GM12801 (cell line): ENCODE data around the gene TBL1X.

Experiments
- TF ChIP-seq, protein P1 (sequence below): IDR thresholded peaks from one replicate; pipeline ENCODE4 v1.5.1; 2011; ENCODE audit warnings: control low read depth; ENCODE audit not compliant: insufficient read length; ENCODE audit errors: extremely low read depth

TBL1X gene

DNA sequence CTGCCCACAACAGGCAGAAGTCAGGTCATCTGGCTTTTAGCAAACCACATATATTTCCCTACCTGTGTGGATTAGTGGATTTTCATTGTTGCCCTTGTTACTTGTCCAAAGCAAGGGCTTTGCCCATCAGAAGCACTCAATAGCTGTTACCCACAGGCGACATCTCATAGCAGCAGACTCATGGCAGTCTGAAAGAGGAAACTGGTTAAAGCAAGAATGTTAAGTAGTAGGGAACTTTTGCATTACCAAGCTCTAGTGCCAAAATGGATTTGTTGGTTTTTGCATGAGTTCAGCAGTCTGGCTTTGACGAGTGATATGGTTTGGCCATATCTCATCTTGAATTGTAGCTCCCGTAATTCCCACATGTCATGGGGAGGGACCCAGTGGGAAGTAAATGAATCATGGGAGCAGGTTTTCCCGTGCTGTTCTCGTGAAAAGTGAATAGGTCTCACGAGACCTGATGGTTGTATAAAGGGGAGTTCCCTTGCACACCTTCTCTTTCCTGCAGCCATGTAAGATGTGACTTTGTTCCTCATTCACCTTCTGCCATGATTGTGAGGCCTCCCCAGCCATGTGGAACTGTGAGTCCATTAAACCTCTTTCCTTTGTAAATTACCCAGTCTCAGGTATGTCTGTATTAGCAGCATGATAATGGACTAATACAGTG is 192.9 kb downstream of the TBL1X start:
- TF ChIP-seq, protein P1, sequence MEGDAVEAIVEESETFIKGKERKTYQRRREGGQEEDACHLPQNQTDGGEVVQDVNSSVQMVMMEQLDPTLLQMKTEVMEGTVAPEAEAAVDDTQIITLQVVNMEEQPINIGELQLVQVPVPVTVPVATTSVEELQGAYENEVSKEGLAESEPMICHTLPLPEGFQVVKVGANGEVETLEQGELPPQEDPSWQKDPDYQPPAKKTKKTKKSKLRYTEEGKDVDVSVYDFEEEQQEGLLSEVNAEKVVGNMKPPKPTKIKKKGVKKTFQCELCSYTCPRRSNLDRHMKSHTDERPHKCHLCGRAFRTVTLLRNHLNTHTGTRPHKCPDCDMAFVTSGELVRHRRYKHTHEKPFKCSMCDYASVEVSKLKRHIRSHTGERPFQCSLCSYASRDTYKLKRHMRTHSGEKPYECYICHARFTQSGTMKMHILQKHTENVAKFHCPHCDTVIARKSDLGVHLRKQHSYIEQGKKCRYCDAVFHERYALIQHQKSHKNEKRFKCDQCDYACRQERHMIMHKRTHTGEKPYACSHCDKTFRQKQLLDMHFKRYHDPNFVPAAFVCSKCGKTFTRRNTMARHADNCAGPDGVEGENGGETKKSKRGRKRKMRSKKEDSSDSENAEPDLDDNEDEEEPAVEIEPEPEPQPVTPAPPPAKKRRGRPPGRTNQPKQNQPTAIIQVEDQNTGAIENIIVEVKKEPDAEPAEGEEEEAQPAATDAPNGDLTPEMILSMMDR = no peak

DNA sequence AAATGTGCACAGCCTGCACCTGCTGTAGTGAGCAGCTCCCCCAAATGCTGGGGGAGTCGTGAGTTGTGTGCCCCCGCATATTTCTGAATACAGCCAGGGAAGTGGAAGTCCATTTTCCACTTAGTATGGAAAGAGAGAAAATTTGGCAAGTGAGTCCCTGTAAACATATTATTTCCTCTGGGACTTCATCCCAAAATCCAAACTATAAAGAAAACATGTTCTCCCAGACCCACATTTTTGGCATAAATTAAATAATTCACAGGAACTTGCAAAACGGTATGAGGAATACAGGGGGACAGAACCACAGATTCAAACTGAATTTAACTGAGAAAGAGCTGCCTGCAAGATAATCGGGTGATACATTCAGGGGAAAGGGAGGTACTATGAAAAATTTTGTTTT is 193.6 kb downstream of the TBL1X start:
- TF ChIP-seq, protein P1 = no peak

DNA sequence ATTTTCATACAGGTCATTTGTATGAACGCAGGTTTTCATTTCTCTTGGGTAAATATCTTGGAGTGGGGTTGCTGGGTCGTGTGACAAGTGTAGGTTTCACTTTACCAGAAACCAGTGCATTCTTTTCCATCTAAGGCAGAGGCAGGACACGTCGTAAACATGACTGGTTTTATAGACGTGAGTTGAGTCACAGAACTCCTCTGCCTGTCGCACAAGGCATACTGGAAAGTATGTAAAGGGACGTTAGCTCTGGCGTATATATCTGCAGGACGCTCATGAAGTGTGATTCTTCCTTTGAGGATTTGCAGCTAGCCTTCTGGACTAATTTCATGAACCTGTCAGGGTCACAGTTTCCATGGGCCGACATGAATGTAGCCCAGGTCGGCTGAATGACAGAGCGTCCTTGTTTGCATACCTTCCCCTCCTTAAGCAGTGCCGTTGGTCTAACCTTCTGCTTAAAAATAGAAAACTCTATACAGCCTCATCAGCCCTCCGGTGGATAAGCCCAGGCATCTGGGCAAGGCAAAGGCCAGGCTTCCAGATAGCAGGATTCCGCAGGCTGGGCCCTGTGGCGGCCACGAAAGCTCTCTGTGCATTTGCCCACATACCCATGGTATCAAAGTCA is 194.8 kb downstream of the TBL1X start:
- TF ChIP-seq, protein P1 = no peak

DNA sequence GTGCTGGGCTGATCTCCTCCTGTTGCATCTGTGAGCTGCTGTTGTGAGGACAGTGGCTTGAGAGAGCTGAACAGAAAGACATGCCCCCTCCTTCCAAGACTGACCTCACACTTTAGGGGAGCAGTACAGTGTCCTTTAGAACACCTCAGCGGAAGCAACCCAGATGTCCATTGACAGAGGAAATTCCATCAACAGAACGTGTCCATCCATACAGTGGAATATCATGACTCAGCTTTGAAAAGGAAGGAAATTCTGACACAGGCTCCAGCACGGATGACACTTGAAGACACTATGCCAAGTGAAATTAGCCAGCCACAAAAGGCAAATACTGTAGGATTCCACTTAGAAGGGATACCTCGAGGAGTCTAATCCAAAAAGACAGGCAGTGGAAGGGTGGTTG is 197.3 kb downstream of the TBL1X start:
- TF ChIP-seq, protein P1 = no peak

DNA sequence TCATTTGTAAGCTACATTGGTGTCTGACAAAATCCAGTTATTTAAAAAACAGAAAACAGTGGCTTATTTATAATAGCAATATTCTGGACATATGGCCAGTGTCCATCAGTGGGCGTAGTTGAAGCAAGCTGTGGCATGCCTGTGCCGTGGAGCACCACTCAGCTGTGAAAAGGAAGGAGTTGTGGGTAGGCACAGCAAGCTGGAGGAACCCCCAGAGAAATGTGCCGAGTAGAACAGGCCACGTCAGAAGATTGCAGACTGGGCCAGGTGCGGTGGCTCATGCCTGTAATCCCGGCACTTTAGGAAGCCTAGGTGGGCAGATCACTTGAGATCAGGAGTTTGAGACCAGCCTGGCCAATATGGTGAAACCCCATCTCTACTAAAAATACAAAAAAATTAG is 198.4 kb downstream of the TBL1X start:
- TF ChIP-seq, protein P1 = no peak

DNA sequence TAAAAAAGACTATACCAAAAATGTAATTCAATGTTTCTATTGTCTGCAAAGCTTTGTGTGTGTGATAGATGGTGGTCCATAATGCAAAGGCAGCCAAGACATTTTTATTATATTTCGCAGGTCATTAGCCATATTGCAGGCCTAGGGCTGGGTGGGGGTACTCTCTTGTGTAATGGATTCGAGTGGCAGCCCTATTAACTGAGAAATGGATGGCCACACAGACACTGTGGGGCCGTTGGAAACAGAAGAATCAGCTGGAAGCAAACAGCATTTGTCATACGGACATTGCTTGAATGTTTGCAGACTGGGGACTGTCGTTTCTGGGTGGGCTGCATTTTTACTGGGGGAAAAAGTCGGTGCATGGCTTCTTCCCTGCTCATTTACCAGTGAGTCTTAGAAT is 199.4 kb downstream of the TBL1X start:
- TF ChIP-seq, protein P1 = no peak

DNA sequence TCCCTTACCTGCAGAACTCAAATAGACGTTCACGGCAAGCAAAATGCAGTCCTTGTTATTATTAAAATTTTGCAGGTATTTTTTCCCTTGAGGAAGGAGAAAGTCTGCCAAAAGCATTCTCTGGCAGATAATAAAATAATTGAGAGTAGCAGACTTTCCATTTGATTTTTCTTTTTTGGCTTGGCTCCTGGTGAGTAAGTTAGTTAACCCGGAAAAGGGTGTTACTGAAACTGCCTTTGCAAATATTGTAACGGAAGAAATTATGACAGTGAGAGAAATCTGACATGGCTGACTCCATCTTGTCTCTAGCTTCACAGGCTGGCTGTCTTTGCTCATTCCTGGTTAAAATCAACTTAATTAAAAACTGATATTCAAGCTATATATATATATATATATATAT is 200.3 kb downstream of the TBL1X start:
- TF ChIP-seq, protein P1 = no peak
